HuH-7.5 (cell line): ENCODE results near the gene SLC37A2.
"Not testable (repeated sequence)": the region's sequence is repeated elsewhere in the genome, so short reads cannot be mapped to it uniquely, and the experiment has no call there.

ENCODE experiments used
- DNase-seq: peaks from one replicate; pipeline ENCODE4 v3.0.0; 2011; ENCODE audit warnings: low spot score

The SLC37A2 gene

GRCh38 chr11:125062931-125063428 lies at the start of gene SLC37A2:
SLC37A2 (plus strand) TSS chr11:125063305; CDS start chr11:125063368, 63 bp downstream.
- peak; percentile 42 for DNase-seq

- no peak for DNase-seq
Measured at GRCh38 chr11:125016413-125016812, 46.7 kb upstream of the SLC37A2 start.

- no peak for DNase-seq
Measured at GRCh38 chr11:125020342-125020741, 42.8 kb upstream of the SLC37A2 start.

GRCh38 chr11:125022551-125022950 lies 40.6 kb upstream of the SLC37A2 start:
- no peak for DNase-seq

GRCh38 chr11:125025968-125026367 lies 37.1 kb upstream of the SLC37A2 start:
- DNase-seq: no peak

GRCh38 chr11:125029431-125029830 lies 33.7 kb upstream of the SLC37A2 start:
- DNase-seq: not testable (repeated sequence)

GRCh38 chr11:125036933-125037332 lies 26.2 kb upstream of the SLC37A2 start:
- no peak for DNase-seq

- DNase-seq: no peak
Measured at GRCh38 chr11:125049164-125049792, 13.8 kb upstream of the SLC37A2 start.

GRCh38 chr11:125052047-125052446 lies 11.1 kb upstream of the SLC37A2 start:
- no peak for DNase-seq

GRCh38 chr11:125053167-125053566 lies 9.9 kb upstream of the SLC37A2 start:
- DNase-seq: no peak

GRCh38 chr11:125055107-125055715 lies 7.9 kb upstream of the SLC37A2 start:
- no peak for DNase-seq

- not testable (repeated sequence) for DNase-seq
Measured at GRCh38 chr11:125056111-125056510, 7.0 kb upstream of the SLC37A2 start.

GRCh38 chr11:125056931-125057692 lies 6.0 kb upstream of the SLC37A2 start:
- no peak for DNase-seq

- no peak for DNase-seq
Measured at GRCh38 chr11:125057693-125058016, 5.5 kb upstream of the SLC37A2 start.

- DNase-seq: no peak
Measured at GRCh38 chr11:125061281-125061680, 1.8 kb upstream of the SLC37A2 start.

- no peak for DNase-seq
Measured at GRCh38 chr11:125062218-125062930, 731 bp upstream of the SLC37A2 start.

GRCh38 chr11:125063429-125064043 lies 431 bp downstream of the SLC37A2 start:
- no peak for DNase-seq

GRCh38 chr11:125064070-125064469 lies 965 bp downstream of the SLC37A2 start:
- DNase-seq: no peak

- DNase-seq: no peak
Measured at GRCh38 chr11:125068368-125068767, 5.3 kb downstream of the SLC37A2 start.

- DNase-seq: no peak
Measured at GRCh38 chr11:125069008-125069407, 5.9 kb downstream of the SLC37A2 start.

GRCh38 chr11:125069796-125070195 lies 6.7 kb downstream of the SLC37A2 start:
- no peak for DNase-seq

- DNase-seq: peak; percentile 57
Measured at GRCh38 chr11:125070699-125071254, 7.7 kb downstream of the SLC37A2 start.
